NCI-H128 (cell line): ENCODE results near the gene HDGF.
A peak's percentile ranks its signal among the peaks of the same experiment; 100 is the strongest.
"Not testable (repeated sequence)": the region's sequence is repeated elsewhere in the genome, so short reads cannot be mapped to it uniquely, and the experiment has no call there.

ENCODE experiments used
- DNase-seq: peaks from one replicate; lab custom pipeline; 2025; ENCODE audit not compliant: unreplicated experiment; lab: John Stamatoyannopoulos, UW

The HDGF gene

DNA sequence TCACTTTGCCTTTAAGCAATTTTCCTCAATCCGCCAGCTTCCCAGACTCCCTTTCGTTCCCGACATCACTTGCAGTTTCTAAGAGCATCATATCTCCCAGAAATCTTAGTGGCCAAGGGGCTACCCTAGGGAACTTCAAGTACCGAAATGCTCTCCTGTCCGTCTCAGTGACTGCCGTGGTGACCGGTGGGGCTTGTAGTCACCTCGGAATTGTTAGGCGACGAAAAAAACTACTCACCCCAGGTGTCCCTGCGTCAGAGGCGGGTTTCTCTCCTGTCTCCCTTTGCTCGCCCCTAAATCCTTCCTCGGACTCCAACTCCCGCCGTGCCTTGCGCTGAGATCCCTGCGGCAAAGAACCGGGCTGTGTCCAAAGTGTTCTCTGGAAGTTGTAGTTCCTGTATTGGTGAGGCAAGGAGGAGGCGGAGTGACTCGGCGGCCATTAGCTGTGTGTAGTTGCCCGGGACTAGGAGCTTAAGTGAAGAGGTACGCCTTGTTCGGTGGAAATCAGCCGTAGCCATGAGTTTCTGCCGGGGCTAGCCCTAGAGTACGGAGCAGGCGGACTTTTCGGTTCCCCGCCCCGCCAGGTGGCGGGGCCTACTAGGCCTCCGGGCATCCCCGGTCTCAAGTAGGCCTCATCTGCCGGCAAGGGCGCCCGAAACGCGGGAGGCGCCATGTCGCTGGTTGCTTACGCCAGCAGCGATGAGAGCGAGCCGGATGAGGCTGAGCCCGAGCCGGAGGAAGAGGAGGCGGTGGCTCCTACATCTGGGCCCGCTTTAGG is 15.8 kb upstream of the HDGF start, which contains the start of gene PRCC:
Gene PRCC (plus strand): TSS at position 435 of the 778 bp plus-strand sequence. CDS start 237 bp downstream, at position 672.
- DNase-seq, result peak; percentile 100

DNA sequence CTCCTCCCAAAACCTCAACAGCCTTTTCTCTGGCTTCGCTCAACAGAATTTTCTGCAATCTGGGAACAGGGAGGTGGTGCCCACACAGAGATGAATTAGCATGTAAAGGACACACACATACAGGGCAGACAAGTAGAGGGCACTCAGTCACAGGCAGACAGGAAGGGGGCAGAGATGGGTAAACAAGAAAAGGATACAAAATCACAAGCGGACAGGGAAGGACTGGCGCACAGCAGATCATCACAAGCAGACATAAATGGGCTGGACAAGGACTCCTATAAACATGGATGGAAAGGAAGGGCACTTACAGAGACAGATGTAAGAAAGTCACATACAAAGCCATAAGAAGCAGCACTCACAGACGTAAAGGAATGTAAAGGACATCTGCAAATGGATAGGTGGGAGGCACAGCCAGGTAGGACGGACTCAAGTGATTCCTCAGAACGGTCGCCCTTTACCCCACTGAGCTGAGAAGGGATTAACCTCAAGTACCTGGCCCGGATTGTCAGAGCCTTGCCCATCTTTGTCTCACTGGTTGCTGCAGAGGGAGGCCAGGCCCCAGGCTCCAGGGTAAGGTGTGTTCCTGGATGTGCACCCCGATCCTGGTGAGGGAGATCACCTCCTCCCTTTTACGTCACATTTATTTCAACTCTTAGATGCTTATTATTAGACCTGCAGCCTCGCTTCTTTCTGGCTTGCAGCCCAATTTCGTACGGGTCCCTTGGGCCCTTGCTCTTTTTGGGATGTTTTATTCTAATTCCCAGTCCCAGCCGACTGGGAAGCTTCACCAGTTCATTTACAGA is 15.0 kb upstream of the HDGF start:
- DNase-seq, result no peak

DNA sequence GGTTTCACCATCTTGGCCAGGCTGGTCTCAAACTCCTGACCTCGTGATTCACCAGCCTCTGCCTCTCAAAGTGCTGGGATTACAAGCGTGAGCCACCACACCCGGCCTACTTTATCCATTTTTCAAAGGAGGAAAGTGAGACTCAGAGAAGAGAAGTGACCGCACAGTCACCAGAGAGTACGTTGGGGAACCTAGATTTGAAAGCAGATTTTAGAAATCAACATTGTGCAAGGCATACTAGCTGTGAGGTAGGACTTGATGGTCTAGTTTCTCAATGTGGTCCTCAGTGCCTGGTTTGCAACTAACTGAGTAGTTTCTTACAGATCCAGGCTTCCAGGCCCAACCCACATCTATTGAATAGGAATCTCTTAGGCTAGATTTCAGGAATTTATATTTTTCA is 14.2 kb upstream of the HDGF start:
- no peak for DNase-seq

DNA sequence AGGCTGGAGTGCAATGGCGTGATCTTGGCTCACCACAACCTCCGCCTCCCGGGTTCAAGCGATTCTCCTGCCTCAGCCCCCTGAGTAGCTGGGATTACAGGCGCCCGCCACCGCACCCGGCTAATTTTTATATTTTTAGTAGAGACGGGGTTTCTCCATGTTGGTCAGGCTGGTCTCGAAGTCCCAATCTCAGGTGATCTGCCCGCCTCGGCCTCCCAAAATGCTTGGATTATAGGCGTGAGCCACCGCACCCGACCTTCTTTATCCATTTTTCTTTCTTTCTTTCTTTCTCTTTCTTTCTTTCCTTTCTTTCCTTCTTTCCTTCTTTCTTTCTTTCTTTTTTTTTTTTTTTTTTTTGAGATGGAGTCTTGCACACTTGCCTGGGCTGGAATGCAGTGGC is 13.7 kb upstream of the HDGF start:
- not testable (repeated sequence) for DNase-seq

DNA sequence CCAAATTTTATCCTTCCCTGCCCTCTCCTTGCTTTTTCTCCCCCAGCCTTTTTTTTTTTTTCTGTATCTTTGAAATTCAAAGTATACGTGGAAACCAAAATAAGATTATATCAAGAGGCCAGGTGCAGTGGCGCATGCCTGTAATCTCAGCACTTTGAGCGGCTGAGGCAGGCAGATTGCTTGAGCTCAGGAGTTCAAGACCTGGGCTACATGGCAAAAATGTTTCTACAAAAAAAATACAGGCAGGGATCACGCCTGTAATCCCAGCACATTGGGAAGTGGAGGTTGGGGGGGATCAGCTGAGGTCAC is 9.3 kb upstream of the HDGF start:
- no peak for DNase-seq

DNA sequence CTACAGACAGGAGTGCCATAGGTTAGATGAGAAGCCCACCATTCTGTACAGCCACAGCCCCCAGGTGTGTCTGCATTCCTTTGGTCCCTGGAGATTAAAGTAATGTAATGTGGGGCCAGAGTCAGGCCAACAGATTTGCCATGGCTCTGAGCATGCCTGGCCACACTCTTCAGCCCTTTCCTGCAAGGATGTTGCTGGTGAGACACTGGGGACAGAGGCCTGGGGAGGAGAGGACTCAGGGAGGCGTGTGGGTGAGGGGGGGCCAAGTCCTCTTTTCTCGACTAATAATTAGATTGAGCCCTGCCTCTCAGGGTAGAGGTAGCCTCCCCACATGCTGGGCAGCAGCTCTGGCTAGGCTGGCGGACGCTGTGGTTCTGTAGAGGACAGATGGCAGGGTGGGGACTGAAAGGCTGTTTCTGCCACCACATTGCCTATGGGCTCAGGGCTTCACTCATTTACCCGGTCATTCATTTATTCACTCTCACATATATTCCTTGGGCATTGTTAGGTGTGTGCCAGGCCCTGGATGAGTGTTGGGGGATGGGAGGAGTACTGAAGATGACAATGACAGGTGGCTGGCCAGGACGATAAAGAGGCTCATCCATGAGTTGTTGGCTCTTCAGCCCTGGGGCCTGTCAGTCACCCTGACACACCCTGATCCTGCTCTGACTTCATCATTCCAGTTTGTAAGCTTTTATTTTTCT is 8.8 kb upstream of the HDGF start:
- no peak for DNase-seq

DNA sequence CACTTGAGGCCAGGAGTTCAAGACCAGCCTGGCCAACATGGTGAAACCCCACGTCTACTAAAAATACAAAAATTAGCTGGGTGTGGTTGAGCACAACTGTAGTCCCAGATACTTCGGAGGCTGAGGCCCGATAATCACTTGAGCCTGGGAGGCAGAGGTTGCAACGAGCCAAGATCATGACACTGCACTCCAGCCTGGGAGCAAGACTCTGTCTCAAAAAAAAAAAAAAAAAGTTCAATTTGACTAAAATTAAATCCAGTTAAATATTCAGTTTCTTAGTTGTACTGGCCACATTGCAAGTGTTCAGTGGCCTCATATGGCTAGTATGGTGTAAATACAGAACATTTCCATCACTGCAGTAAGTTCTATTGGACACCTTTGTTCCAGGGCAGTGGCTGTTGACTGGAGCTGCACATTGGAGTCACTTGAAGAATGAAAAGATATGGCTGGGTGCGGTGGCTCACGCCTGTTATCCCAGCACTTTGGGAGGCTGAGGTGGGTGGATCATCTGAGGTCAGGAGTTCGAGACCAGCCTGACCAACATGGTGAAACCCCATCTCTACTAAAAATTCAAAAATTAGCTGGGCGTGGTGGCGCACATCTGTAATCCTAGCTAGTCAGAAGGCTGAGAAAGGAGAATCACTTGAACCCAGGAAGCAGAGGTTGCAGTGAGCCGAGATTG is 6.2 kb upstream of the HDGF start:
- not testable (repeated sequence) for DNase-seq

DNA sequence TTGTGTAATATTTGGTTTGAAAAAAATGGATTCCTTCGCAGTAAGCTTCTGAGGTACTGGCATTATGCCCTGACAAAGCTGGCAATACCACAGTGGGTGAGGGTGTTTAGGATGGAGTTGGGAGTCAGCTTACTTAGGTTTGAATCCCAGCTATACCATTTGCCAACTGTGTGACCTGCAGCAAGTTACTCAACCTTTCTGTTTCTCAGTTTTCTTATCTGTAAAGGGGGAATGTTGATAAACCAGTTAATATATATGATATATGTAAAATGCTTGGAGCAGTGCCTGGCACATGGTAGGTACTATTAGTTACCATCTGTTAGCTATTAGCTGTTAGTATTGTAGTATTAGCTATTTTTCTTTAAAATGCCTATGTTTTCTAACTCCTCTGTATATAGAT is 4.9 kb upstream of the HDGF start:
- no peak for DNase-seq

DNA sequence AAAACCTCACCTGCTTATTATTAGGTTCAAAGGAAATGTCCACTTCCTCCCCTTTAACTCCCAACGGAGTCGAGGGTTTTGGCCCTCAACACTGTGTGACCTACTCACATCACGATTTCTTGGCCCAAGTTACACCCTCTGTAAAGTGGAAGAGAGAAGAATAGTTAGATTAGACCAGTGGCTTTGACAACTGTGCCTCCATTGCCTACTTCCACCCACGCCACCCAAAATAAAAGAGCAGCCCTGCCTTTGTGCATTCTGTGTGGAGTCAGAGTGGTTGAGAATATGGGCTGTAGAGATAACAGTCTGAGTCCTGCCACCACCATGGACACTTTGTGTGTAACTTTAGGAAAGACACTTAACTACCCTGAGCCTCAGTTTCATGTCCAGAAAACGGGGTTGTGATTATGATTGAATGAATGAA is 4.1 kb upstream of the HDGF start:
- DNase-seq, result no peak

DNA sequence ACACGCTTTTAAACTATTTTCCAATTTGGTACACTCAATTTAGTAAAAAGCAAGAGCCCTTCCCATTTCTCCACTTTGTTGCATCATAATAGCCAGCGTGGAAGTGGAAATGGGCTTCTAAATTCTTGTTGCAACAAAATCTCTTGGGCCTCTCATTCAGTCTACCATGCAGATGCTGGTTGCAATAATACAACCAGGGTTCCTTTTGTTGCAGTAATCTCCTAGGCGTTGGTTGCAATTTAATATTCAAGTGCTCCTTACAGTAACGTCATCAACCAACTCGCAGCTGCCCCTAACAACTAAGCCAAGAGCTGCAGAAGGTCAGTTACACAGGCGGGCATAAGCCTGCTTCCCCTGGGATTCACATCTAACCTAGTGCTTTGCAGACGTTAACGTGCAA is 2.7 kb upstream of the HDGF start:
- no peak for DNase-seq

DNA sequence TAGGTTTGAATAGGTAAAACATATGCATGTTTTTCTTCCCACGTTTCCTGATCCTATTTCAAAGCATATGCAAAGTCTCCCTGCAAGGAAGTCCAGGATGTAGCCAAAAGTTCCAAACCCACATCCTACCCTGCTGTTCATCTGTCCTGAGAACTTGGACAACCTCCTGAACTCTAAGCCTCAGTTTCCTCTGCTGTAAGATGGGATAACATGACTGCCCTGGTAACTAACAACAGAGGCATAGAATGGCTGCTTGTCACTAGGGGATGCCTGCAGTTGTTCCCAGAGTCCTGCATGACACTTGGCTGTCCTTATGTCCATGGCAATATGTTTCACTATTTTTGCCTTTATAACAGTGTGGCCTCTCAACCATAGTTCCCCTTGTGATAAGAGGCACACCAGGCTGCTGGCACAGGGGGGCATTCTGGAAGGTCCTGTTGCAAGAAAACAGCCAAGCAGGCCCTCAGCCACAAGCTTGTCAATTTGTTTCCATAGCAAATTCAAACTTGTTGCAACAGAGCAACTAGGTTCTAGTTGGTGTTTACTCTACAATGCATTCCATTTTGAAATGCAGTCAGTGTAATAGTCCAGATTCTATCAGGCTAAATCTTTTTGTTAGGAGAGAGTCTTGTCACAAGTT is 1.5 kb upstream of the HDGF start:
- no peak for DNase-seq

DNA sequence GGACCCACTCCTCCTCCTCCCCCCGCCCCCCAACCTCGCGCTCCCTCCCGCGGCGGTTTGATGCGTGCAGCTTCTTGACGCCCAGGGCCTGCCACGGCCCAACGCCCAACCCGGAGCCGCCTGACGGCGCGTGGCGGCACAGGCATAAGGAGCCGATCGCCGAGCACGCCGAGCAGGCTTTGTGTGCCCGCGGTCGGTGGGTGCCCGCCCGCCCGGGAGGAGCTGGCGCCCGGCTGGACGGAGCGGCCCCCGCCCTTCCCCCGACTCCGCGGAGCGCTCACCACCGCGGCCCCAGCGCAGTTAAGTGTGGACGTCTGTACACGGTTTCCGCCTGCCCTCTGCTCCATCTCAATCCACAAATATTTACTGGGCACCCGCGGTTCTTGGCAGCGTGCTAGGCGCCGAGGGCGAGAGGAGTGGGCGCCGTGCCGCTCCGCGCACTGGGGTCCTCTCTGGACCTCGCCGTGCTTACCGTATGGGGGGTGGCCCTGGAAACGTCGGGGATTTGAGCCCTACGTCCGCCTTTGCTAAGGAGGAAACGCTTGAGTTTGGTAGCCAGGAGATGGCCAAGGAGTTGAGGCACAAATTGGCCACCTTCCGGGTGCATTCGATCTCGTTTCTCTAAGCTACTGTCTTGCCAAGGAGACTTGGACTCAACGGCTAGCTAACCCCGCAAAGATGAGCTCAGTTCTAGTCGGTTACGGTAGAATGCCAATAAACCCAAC is 444 bp upstream of the HDGF start:
- DNase-seq, result peak; percentile 93

DNA sequence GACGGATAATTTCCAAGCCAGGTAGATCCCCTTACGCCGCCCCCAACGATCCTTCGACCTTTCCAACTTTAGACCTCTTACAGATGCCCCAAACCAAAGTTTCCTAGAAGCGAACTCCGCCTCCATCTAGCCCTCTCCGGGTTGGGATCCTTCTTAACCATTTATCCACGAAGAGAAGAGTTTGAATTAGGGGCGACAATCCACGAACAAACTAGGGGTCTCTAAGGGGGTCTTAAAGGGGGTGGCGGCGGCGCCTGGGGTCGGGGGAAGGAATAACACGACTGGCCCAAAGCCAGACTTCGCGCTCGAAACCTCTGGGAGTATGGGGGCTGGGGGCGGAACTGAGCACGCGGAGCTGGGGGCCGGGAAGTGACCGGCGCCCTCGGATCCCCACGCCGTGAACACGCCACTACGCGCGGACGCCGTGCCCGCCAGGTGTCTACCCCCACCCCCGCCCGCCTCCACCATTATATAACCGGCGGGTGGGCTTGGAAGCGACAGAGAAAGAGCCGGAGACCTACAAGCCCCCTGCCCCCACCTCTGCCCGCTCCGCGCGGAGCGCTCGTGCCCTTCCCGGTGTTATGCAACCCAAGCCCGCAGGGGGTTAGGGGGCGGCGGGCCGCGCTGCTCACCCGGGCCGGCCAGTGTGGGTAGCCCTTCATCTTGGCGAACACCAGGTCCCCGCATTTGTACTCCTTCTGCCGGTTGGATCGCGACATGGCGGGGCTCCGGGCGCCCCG is 594 bp downstream of the HDGF start:
- no peak for DNase-seq

DNA sequence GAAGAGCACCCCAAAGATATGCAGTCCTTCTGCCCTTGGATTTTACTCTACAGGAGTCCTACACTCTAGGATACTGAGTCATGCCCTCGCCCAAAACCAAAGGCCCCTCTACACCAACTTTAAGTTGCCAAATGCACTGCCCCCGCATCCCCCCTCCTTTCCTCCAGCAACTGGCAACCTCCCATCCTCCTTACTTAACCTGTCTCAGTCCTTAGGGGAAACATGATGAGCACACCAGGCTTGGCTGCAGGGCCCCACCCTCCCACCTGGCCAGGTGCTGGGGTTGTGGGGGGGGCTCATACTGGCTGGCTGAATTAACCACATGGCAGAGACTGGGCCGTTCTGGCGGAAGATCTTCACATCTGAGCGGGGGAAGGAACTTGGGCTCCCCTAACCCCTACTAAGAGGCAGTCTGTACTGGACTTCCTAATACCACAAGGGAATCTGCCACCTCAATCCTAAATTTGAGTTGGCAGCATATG is 1.2 kb downstream of the HDGF start:
- no peak for DNase-seq

DNA sequence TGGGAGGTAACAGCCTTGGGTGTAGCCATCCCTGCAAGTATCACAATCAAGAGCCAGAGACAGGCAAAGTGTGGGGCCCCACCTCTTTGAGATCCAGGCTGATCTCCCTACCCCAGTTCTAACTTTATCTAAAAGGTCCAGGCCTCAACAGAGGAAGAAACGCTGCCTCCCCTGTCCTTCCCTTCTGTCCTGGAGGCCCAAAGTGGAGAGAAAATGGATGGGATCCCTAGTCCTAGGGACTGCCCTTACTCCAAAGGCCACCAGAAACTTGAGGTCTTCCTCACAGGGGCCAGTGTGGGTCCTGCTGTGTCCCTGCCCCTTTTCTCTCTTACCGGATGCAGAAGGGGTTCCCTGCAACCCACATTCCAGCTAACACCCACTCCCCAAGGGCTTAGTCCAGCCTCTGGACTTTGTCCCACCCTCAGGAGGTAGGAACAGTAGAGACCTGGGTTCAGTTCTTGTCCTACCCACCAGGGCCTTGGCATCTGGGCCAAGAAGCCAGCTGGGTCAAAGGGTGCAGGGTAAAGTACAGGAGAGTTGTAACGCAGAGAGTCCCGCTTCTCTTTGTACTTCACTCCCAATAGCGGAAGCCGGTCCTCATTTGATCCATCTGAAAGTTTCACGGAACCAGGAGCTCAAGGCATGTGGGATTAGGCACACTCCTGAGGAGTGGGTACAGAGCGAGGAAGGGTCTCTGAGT is 1.9 kb downstream of the HDGF start:
- no peak for DNase-seq

DNA sequence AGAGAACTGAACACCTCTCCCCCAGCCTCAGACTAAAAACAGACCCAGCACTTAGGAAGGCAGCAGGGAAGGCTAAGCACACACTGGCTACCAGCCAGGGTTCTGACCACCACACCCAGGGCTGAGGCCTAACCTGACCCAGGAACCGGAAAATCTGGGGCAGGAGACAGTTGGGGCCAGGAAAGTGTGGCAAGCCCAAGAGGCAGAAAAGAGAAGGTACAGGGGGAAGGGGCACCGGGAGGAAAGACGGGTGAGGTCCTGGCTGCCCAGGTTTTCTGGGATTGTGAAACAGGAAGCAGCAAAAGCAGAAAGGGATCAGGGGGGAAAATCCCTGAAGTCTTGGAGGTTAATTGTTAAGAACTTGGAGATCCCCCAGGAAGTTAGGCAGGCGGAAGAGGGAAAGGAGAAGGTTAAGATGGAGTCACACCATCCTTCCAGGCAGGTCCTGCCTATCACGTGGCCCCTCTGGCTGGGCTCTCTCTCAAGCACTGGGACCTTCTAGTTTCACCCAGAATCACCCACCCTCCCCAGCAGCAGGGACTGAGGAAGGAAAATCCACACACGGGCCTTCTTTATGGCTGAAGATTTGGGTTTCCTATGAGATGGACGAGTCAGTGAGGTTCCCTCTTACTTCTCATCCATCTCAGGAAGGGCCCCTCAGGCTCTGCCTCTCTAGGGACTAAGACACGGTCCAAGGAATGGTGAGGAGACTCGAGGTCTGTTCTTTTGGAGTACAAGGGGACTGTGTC is 2.6 kb downstream of the HDGF start:
- DNase-seq, result no peak

DNA sequence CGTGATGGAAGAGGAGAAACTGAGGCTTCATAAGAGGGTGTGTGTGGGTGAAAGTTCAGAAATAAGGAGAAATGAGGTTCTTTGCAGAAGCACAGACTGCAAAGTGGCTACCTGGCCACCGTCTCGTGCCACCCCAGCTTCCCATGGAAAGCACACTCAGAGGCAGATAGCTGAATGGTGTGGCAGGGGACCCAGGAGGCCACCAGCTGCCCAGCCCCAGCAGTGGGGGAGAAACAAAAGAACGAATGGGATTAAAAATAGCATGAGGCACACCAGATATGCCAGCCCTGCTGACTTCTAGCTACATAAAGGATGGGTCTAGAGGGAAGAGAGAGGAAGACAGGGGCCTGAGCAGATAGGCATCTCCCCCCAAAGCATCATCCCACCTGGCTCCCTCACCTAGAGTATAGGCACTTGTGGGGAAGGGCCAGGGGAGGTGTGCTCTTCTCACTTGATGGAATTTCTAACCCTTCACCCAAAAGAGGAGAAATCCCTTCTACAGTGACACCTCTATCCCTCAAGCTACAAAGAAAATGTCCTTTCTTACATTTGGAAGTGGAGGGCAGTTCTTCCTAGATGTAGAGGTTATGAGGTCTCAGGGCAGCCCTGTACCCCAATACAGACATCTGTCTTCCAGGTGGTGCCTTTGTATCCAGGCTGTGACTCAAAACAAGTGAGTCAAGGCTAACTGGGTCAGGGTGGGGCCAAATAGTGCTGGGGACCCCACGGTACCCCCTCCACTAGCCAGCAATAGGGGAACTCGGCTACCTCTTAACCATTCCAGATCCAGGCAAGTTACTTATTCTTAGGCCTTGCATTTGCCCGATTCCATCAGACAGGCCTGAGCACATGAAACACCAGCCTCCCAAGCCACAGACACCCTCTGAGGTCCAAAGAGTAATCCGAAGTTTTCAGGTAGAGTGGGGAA is 3.5 kb downstream of the HDGF start:
- no peak for DNase-seq
